Activated T-helper 1 cell treated with anti-CD3 and anti-CD28 coated beads, Interleukin-2, amount 50 U/mL, for 16 hours (primary cell): ENCODE data around the gene ASTN2.

Source experiments
- DNase-seq, 2 donors: peaks; one replicate each; pipeline ENCODE4 v3.0.0-alpha.2; 2020; ENCODE audit warnings: low read depth in 1 of 2, low spot score in 1 of 2

Gene ASTN2

GRCh38 chr9:117253261-117253660 is 161.6 kb downstream of the ASTN2 start:
- no peak for DNase-seq

- DNase-seq: no peak
Measured at GRCh38 chr9:117250610-117251215, 164.1 kb downstream of the ASTN2 start.

GRCh38 chr9:117249799-117250198 is 165.1 kb downstream of the ASTN2 start:
- DNase-seq: no peak

GRCh38 chr9:117247266-117247665 is 167.6 kb downstream of the ASTN2 start:
- no peak for DNase-seq

GRCh38 chr9:117245175-117245829 is 169.6 kb downstream of the ASTN2 start:
- DNase-seq: no peak

- no peak for DNase-seq
Measured at GRCh38 chr9:117242082-117242481, 172.8 kb downstream of the ASTN2 start.

GRCh38 chr9:117239428-117239827 is 175.4 kb downstream of the ASTN2 start:
- DNase-seq: no peak

GRCh38 chr9:117234103-117234502 is 180.8 kb downstream of the ASTN2 start:
- DNase-seq: no peak

- DNase-seq: no peak
Measured at GRCh38 chr9:117233016-117233415, 181.8 kb downstream of the ASTN2 start.

- DNase-seq: no peak
Measured at GRCh38 chr9:117232281-117232680, 182.6 kb downstream of the ASTN2 start.

GRCh38 chr9:117231012-117231411 is 183.8 kb downstream of the ASTN2 start:
- DNase-seq: no peak

- no peak for DNase-seq
Measured at GRCh38 chr9:117224695-117225094, 190.2 kb downstream of the ASTN2 start.

GRCh38 chr9:117218951-117219350 is 195.9 kb downstream of the ASTN2 start:
- no peak for DNase-seq

GRCh38 chr9:117214416-117214815 is 200.4 kb downstream of the ASTN2 start:
- no peak for DNase-seq

GRCh38 chr9:117211280-117211679 is 203.6 kb downstream of the ASTN2 start:
- no peak for DNase-seq

- DNase-seq: no peak
Measured at GRCh38 chr9:117205806-117206205, 209.1 kb downstream of the ASTN2 start.

- DNase-seq: no peak
Measured at GRCh38 chr9:117204971-117205370, 209.9 kb downstream of the ASTN2 start.

- DNase-seq: no peak
Measured at GRCh38 chr9:117191504-117192261, 223.2 kb downstream of the ASTN2 start.

- DNase-seq: no peak
Measured at GRCh38 chr9:117189121-117189520, 225.7 kb downstream of the ASTN2 start.

GRCh38 chr9:117188394-117188793 is 226.5 kb downstream of the ASTN2 start:
- DNase-seq: no peak

GRCh38 chr9:117187498-117187897 is 227.4 kb downstream of the ASTN2 start:
- DNase-seq: no peak

GRCh38 chr9:117184173-117184572 is 230.7 kb downstream of the ASTN2 start:
- no peak for DNase-seq
